K562 (cell line): ENCODE data around the gene HNRNPA2B1. TPM values are rescaled to one million over a fixed set of nuclear protein-coding genes. Genes with fewer than 3 reads are reported as not detected.

Experiments used
- ARNT ChIP-seq, 2 experiments: fragments of 450-650 bp; IDR thresholded peaks; 2 replicates each; pipeline ENCODE4 v1.6.1; 2016; ENCODE audit warnings: mild to moderate bottlenecking in 1 of 2
- BCL6 ChIP-seq: fragments of 250-450 bp; sonication (Bioruptor Pico); IDR thresholded peaks from 2 replicates; pipeline ENCODE4 v1.4.0; 2020
- EP400 ChIP-seq: fragments of 450-650 bp; IDR thresholded peaks from 2 replicates; pipeline ENCODE4 v1.6.1; 2017; ENCODE audit warnings: antibody characterized with exemption, mild to moderate bottlenecking, moderate library complexity
- HIVEP1 ChIP-seq: fragments of 250-450 bp; sonication (Bioruptor Pico); IDR thresholded peaks from 2 replicates; pipeline ENCODE4 v1.4.0; 2020; ENCODE audit warnings: mild to moderate bottlenecking
- HMGN3 ChIP-seq: IDR thresholded peaks from 2 replicates; pipeline ENCODE4 v1.6.1; 2011; ENCODE audit warnings: borderline replicate concordance, low read depth, mild to moderate bottlenecking, mixed read lengths, low read length; ENCODE audit not compliant: insufficient read length; ENCODE audit errors: extremely low read depth
- KAT7 ChIP-seq: sonication (generic); formaldehyde crosslinking; IDR thresholded peaks from 2 replicates; pipeline ENCODE4 v1.8.0; 2022; ENCODE audit warnings: missing genetic modification reagents, mild to moderate bottlenecking, borderline replicate concordance
- NCOA6 ChIP-seq: fragments of 450-650 bp; IDR thresholded peaks from 2 replicates; pipeline ENCODE4 v1.6.1; 2017; ENCODE audit warnings: mild to moderate bottlenecking
- NONO ChIP-seq, 2 experiments: fragments of 200-400 bp in 1 of 2; fragments of 450-650 bp in 1 of 2; formaldehyde crosslinking in 1 of 2; IDR thresholded peaks; 2 replicates each; pipeline ENCODE4 v1.6.1; 2017; ENCODE audit warnings: low read depth in 2 of 2, mild to moderate bottlenecking in 2 of 2, moderate library complexity in 2 of 2, low read length in 1 of 2
- TEAD1 ChIP-seq, 2 experiments: fragments of 450-650 bp in 1 of 2; sonication (generic) in 1 of 2; formaldehyde crosslinking; IDR thresholded peaks; 2 replicates each; pipeline versions ENCODE4 v1.4.0 to v1.8.0; 2020 to 2022; ENCODE audit warnings: mild to moderate bottlenecking in 2 of 2, missing genetic modification reagents in 1 of 2
- ZBTB40 ChIP-seq, 2 experiments: fragments of 450-650 bp in 1 of 2; sonication (generic) in 1 of 2; formaldehyde crosslinking in 1 of 2; IDR thresholded peaks; 2 replicates each; pipeline versions ENCODE4 v1.7.1 to v1.9.0; 2016 to 2022; ENCODE audit warnings: inconsistent platforms in 1 of 2, mild to moderate bottlenecking in 1 of 2, missing genetic modification reagents in 1 of 2
- ZBTB7A ChIP-seq: IDR thresholded peaks from 2 replicates; pipeline ENCODE4 v1.6.1; 2011; ENCODE audit warnings: low read depth, mild to moderate bottlenecking, low read length, moderate library complexity, borderline replicate concordance; ENCODE audit not compliant: control insufficient read depth
- ZNF57 ChIP-seq: fragments of 450-650 bp; formaldehyde crosslinking; IDR thresholded peaks from 2 replicates; pipeline ENCODE4 v1.4.0; 2020; ENCODE audit warnings: mild to moderate bottlenecking, moderate library complexity
- ZNF589 ChIP-seq: fragments of 200-800 bp; sonication (Bioruptor generic); IDR thresholded peaks from 2 replicates; pipeline ENCODE4 v1.6.1; 2016; ENCODE audit warnings: low read depth, missing genetic modification characterization, missing compliant biosample characterization
- ZNF592 ChIP-seq: fragments of 450-650 bp; IDR thresholded peaks from 2 replicates; pipeline ENCODE4 v1.6.1; 2017; ENCODE audit warnings: antibody characterized with exemption, mild to moderate bottlenecking
- ZNF780A ChIP-seq: fragments of 250-450 bp; sonication (Bioruptor Pico); IDR thresholded peaks from 2 replicates; pipeline ENCODE4 v1.5.0; 2021; ENCODE audit warnings: mild to moderate bottlenecking
- polyA plus RNA-seq, 8 experiments: library from polyadenylated mRNA; depleted of rRNA in 4 of 8; stranded (reverse) in 5 of 8; unstranded in 3 of 8; fragments of >200 nt; fragmentation: Nextera tagmentation in 2 of 8; fragmentation: Illumina TruSeq in 1 of 8; extraction: Ambion mirVana in 2 of 8; extraction: Trizol in 1 of 8; gene quantifications; 2 replicates each; pipeline versions ENCODE4 v1.2.1 to v1.2.3, GENCODE V29; 2011 to 2014; ENCODE audit warnings: inconsistent platforms in 1 of 8, missing spikeins in 1 of 8
- total RNA-seq, 7 experiments: library from RNA; depleted of rRNA in 6 of 7; stranded (reverse); fragments of >200 nt in 6 of 7; fragmentation: Illumina TruSeq in 2 of 7; extraction: Trizol in 2 of 7; gene quantifications; 2 replicates each; pipeline versions ENCODE4 v1.2.1 to v1.2.3, GENCODE V29; 2011 to 2021; ENCODE audit warnings: low replicate concordance in 1 of 7

HNRNPA2B1 gene
- total and polyA plus RNA-seq, 9 of the 15 experiments (the other 6 are each of a cell fraction or from before 2014, with no cell fraction given) = 630 to 1,989 (median 865) TPM

GRCh38 chr7:26200038-26200443 lies 505 bp downstream of the HNRNPA2B1 start (continued):
- TF ChIP-seq NONO (IDR thresholded peaks at IDR 0.05; ENCODE audit: low read depth in 2 of 2, low read length in 1 of 2) (0 out of 4 replicates have a peak, but pooled peaks of 1 of the 2 experiments have one; percentile 11), HMGN3 (peak; percentile 63), TEAD1 (CRISPR knock-in tag; IDR thresholded peaks at IDR 0.05) (peak in 1 of 2 experiments; percentile 61; a peak in 1 of 4 replicates), EP400 (peak; percentile 97), ZNF589 (CRISPR knock-in tag) (no peak), NCOA6 (no peak), ZBTB7A (peak; percentile 56; the same call in 1 of the 2 replicates), ARNT (IDR thresholded peaks at IDR 0.05) (no peak), BCL6 (CRISPR knock-in tag) (0 out of 2 replicates have a peak, but pooled peaks have one; percentile 12), ZNF592 (0 out of 2 replicates have a peak, but pooled peaks have one; percentile 35), ZNF57 (CRISPR knock-in tag) (0 out of 2 replicates have a peak, but pooled peaks have one; percentile 69), HIVEP1 (CRISPR knock-in tag) (0 out of 2 replicates have a peak, but pooled peaks have one; percentile 23), ZNF780A (CRISPR knock-in tag) (no peak), KAT7 (CRISPR knock-in tag) (no peak), ZBTB40 (IDR thresholded peaks at IDR 0.05) (no peak), ZBTB40 (CRISPR knock-in tag; IDR thresholded peaks at IDR 0.05) (peak; percentile 25; the same call in 1 of the 2 replicates)
